ENCODE results near the gene BNC2. TPM values are rescaled to one million over a fixed set of nuclear protein-coding genes. Genes with fewer than 3 reads are reported as not detected.

BNC2 gene
- total RNA-seq, 2 experiments from 2014 or later = not detected

DNA sequence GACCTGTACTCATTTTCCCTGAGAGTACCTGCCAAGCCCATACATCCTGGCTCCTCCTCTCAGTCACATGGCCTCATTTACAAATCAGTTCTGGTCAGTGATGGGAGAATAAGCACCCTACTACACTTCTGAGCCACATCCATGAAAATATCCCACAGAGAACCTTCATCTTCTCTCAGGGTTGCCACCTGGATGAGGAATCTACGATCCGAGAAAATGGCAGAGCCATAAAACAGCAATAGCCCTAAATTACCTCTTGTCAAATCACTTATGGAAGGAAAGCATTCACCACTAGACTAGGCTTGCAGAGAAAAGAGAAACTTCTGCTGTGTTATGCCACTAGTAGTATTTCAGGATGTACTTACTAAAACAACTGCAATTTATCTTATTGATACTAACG lies 324.8 kb downstream of the BNC2 start:
- Mint-ChIP-seq H3K4me1 (ENCODE audit: low read depth) (no peaks in the 10 kb centered on the region), H3K27ac (no peak overlapping the region), H3K36me3 (ENCODE audit: low read depth) (no peaks in the 10 kb centered on the region), H3K9me3 (no peaks in the 10 kb centered on the region), H3K4me3 (no peak overlapping the region), H3K27me3 (no peaks in the 10 kb centered on the region)
- Histone ChIP-seq H3K27ac (ENCODE audit: low read depth in 1 of 2, low read length in 2 of 2) (no peak overlapping the region), H3K36me3 (ENCODE audit: insufficient read depth, low read length) (no peaks in the 10 kb centered on the region), H3K4me3 (ENCODE audit: low read length) (no peak overlapping the region), H3K9me3 (ENCODE audit: control insufficient read depth in 1 of 2, insufficient read depth in 1 of 2, low read length in 2 of 2) (no peaks in the 10 kb centered on the region), H3K4me1 (ENCODE audit: insufficient read depth, low read length) (no peaks in the 10 kb centered on the region), H3K27me3 (ENCODE audit: control insufficient read depth in 1 of 2, insufficient read depth in 2 of 2, low read length in 2 of 2) (no peaks in the 10 kb centered on the region)
- intact Hi-C loops (cut with DNase I, micrococcal nuclease) = no loop called here
- TF ChIP-seq, protein P1, sequence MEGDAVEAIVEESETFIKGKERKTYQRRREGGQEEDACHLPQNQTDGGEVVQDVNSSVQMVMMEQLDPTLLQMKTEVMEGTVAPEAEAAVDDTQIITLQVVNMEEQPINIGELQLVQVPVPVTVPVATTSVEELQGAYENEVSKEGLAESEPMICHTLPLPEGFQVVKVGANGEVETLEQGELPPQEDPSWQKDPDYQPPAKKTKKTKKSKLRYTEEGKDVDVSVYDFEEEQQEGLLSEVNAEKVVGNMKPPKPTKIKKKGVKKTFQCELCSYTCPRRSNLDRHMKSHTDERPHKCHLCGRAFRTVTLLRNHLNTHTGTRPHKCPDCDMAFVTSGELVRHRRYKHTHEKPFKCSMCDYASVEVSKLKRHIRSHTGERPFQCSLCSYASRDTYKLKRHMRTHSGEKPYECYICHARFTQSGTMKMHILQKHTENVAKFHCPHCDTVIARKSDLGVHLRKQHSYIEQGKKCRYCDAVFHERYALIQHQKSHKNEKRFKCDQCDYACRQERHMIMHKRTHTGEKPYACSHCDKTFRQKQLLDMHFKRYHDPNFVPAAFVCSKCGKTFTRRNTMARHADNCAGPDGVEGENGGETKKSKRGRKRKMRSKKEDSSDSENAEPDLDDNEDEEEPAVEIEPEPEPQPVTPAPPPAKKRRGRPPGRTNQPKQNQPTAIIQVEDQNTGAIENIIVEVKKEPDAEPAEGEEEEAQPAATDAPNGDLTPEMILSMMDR (IDR thresholded peaks at IDR 0.05) = no peak
- DNase-seq = no peak
- ChIA-PET CTCF (no interaction called here), POLR2A (no interaction called here)
- no peak for ATAC-seq (ENCODE audit: poor library complexity)

DNA sequence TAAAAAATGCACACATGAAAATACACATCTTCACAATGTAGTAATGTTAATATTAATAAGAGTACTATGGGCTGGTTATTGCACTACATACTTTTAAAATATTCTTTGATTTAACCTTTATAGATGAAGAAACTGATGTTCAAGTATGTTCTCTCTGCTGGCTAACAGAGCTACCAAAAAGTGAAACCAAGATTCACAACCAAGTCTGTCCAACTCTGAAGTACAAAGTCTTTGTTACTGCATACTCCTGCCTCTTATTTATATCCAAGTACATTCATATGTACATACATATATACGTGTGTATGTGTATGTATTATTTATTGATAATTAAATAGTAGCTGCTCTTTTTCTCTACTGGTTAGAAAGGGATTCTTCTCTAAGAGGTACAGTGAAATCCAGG lies 325.6 kb downstream of the BNC2 start:
- Histone ChIP-seq H3K36me3 (ENCODE audit: insufficient read depth, low read length) (no peaks in the 10 kb centered on the region), H3K9me3 (ENCODE audit: control insufficient read depth in 1 of 2, insufficient read depth in 1 of 2, low read length in 2 of 2) (no peaks in the 10 kb centered on the region), H3K4me3 (ENCODE audit: low read length) (no peak overlapping the region), H3K27ac (ENCODE audit: low read depth in 1 of 2, low read length in 2 of 2) (no peak overlapping the region), H3K4me1 (ENCODE audit: insufficient read depth, low read length) (no peaks in the 10 kb centered on the region), H3K27me3 (ENCODE audit: control insufficient read depth in 1 of 2, insufficient read depth in 2 of 2, low read length in 2 of 2) (no peaks in the 10 kb centered on the region)
- ChIA-PET CTCF (no interaction called here), POLR2A (no interaction called here)
- Mint-ChIP-seq H3K9me3 (no peaks in the 10 kb centered on the region), H3K36me3 (ENCODE audit: low read depth) (no peaks in the 10 kb centered on the region), H3K27me3 (no peaks in the 10 kb centered on the region), H3K27ac (no peak overlapping the region), H3K4me3 (no peak overlapping the region), H3K4me1 (ENCODE audit: low read depth) (no peaks in the 10 kb centered on the region)
- ATAC-seq (ENCODE audit: poor library complexity) (no peak), DNase-seq (no peak)
- intact Hi-C loops (cut with DNase I, micrococcal nuclease) = no loop called here
- TF ChIP-seq, protein P1 (IDR thresholded peaks at IDR 0.05) = no peak

DNA sequence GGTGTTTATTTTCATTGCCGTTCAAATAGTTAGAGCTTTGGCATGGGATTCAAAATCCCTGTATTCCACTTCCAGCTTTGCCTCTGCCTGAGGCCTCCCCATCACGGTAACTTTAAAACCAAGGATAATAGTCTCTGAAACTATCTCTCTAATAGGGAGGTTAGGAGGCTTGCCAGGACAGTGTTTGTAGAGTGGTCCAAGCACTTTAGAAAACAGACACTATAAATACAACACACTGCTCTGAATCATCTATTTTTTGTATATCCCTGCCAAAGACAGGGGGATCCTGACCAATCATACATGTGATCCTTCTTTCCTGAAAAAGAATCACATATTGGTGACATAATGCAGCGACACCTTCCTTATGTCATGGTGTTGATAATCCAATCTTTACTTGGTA lies 326.8 kb downstream of the BNC2 start:
- DNase-seq = no peak
- H3K36me3 ChIP-seq (ENCODE audit: insufficient read depth, low read length) = no peaks in the 10 kb centered on the region
- ChIA-PET POLR2A (no interaction called here), CTCF (no interaction called here)
- Mint-ChIP-seq H3K27me3 (no peaks in the 10 kb centered on the region), H3K36me3 (ENCODE audit: low read depth) (no peaks in the 10 kb centered on the region), H3K4me1 (ENCODE audit: low read depth) (no peaks in the 10 kb centered on the region), H3K4me3 (no peak overlapping the region), H3K9me3 (no peaks in the 10 kb centered on the region), H3K27ac (no peak overlapping the region)
- no peak for ATAC-seq (ENCODE audit: poor library complexity)
- H3K27ac ChIP-seq (ENCODE audit: low read depth in 1 of 2, low read length in 2 of 2) = no peak overlapping the region
- no peak overlapping the region for H3K4me3 ChIP-seq (ENCODE audit: low read length)
- intact Hi-C loops (cut with DNase I, micrococcal nuclease) = no loop called here
- H3K27me3 ChIP-seq (ENCODE audit: control insufficient read depth in 1 of 2, insufficient read depth in 2 of 2, low read length in 2 of 2) = no peaks in the 10 kb centered on the region
- H3K4me1 ChIP-seq (ENCODE audit: insufficient read depth, low read length) = no peaks in the 10 kb centered on the region
- TF ChIP-seq, protein P1 (IDR thresholded peaks at IDR 0.05) = no peak
- peaks cover 0 to 7% of the 10 kb centered on the region in 2 experiments for H3K9me3 ChIP-seq (ENCODE audit: control insufficient read depth in 1 of 2, insufficient read depth in 1 of 2, low read length in 2 of 2)
